Endothelial cell of umbilical vein (primary cell): ENCODE data around the gene CXXC4. TPM values are rescaled to one million over a fixed set of nuclear protein-coding genes. Genes with fewer than 3 reads are reported as not detected.

Source experiments
- BruUV-seq: library from RNA; stranded (reverse); fragments of 400-500 nt; replicated peaks from 2 replicates; lab custom pipeline; 2021; lab: Mats Ljungman, UMichigan
- CTCF ChIA-PET: fragments of 300-600, 350-600 bp; sonication (Branson Sonifier 250); formaldehyde crosslinking; loops from one replicate; lab custom pipeline; 2021; ENCODE audit warnings: antibody characterized with exemption, inconsistent platforms; lab: Charles Lee
- POLR2A ChIA-PET: fragments of 300-600, 350-600 bp; sonication (Branson Sonifier 250); formaldehyde crosslinking; loops from one replicate; lab custom pipeline; 2021; ENCODE audit warnings: antibody characterized with exemption, inconsistent platforms; lab: Charles Lee
- DNase-seq: peaks from one replicate; pipeline ENCODE4 v3.0.0-alpha.2; 2011; ENCODE audit warnings: low read depth, low spot score
- FAIRE-seq: peaks from 2 replicates; lab custom pipeline; 2011; peaks lifted over from hg19 to GRCh38; lab: Jason Lieb, UNC
- H2AFZ ChIP-seq: 2 replicates; pipeline ENCODE4 v1.6.0; 2012; ENCODE audit warnings: low read depth, low read length, control low read depth, inconsistent platforms
- H3K27ac ChIP-seq: 2 replicates; pipeline ENCODE4 v1.5.1; 2011; ENCODE audit warnings: low read depth, mild to moderate bottlenecking, control low read depth, low read length, moderate library complexity; ENCODE audit not compliant: insufficient read depth
- H3K27me3 ChIP-seq, 2 experiments: 2 replicates each; pipeline versions ENCODE4 v1.6.0 to v1.6.1; 2011; ENCODE audit warnings: low read length in 2 of 2, mixed read lengths in 1 of 2; ENCODE audit not compliant: control insufficient read depth in 2 of 2, insufficient read depth in 2 of 2
- H3K36me3 ChIP-seq, 2 experiments: 2 replicates in 1 of 2; 3 replicates in 1 of 2; pipeline ENCODE4 v1.5.1; 2011; ENCODE audit warnings: low read length in 2 of 2, mild to moderate bottlenecking in 1 of 2, moderate library complexity in 1 of 2; ENCODE audit not compliant: control insufficient read depth in 2 of 2, insufficient read depth in 2 of 2; ENCODE audit errors: extremely low read depth in 1 of 2
- H3K4me1 ChIP-seq: 3 replicates; pipeline ENCODE4 v1.5.1; 2011; ENCODE audit warnings: mild to moderate bottlenecking, low read length; ENCODE audit not compliant: control insufficient read depth, insufficient read depth; ENCODE audit errors: extremely low read depth
- H3K4me2 ChIP-seq: 2 replicates; pipeline ENCODE4 v1.6.1; 2011; ENCODE audit warnings: low read length, control low read depth, mixed read lengths; ENCODE audit not compliant: insufficient read depth
- H3K4me3 ChIP-seq, 3 experiments: fragments of 200-600 bp in 1 of 3; sonication (generic), shearing (Covaris generic) in 1 of 3; replicated peaks in 1 of 3; 2 replicates each; pipeline ENCODE4 v1.5.1; 2011 to 2016; ENCODE audit warnings: control low read depth in 3 of 3, low read length in 3 of 3, mild to moderate bottlenecking in 2 of 3, inconsistent platforms in 1 of 3, low read depth in 1 of 3, moderate library complexity in 1 of 3; ENCODE audit not compliant: insufficient read depth in 1 of 3
- H3K79me2 ChIP-seq: 2 replicates; pipeline ENCODE4 v1.6.0; 2012; ENCODE audit warnings: low read length, inconsistent platforms; ENCODE audit not compliant: control insufficient read depth, insufficient read depth
- H3K9ac ChIP-seq: replicated peaks from 2 replicates; pipeline ENCODE3; 2011; ENCODE audit warnings: low read length, control low read depth; ENCODE audit not compliant: insufficient read depth; ENCODE audit errors: extremely low read depth
- H3K9me1 ChIP-seq: replicated peaks from 3 replicates; pipeline ENCODE4 v1.6.0; 2011; ENCODE audit warnings: mild to moderate bottlenecking, low read length; ENCODE audit not compliant: control insufficient read depth, insufficient read depth; ENCODE audit errors: extremely low read depth
- H3K9me3 ChIP-seq: replicated peaks from 2 replicates; pipeline ENCODE4 v1.5.1; 2012; ENCODE audit warnings: low read length, inconsistent platforms; ENCODE audit not compliant: control insufficient read depth, insufficient read depth
- H4K20me1 ChIP-seq: replicated peaks from 2 replicates; pipeline ENCODE3; 2011; ENCODE audit warnings: mild to moderate bottlenecking, low read length; ENCODE audit not compliant: control insufficient read depth, insufficient read depth; ENCODE audit errors: extremely low read depth
- CTCF ChIP-seq, 2 donors: IDR thresholded peaks; 1 replicate in 1 of 2; 2 replicates in 1 of 2; pipeline ENCODE4 v1.5.1; 2011; ENCODE audit warnings: low read length in 2 of 2, mild to moderate bottlenecking in 2 of 2, moderate library complexity in 2 of 2, control low read depth in 1 of 2, inconsistent platforms in 1 of 2, low read depth in 1 of 2; ENCODE audit not compliant: insufficient read depth in 1 of 2; ENCODE audit errors: extremely low read depth in 1 of 2
- EZH2 ChIP-seq: IDR thresholded peaks from 2 replicates; pipeline ENCODE4 v1.6.1; 2012; ENCODE audit warnings: borderline replicate concordance, low read depth, mild to moderate bottlenecking, moderate library complexity, low read length, inconsistent platforms; ENCODE audit not compliant: severe bottlenecking
- FOS ChIP-seq: IDR thresholded peaks from 2 replicates; pipeline ENCODE4 v1.6.1; 2011; ENCODE audit warnings: mild to moderate bottlenecking, low read length, moderate library complexity, borderline replicate concordance; ENCODE audit not compliant: insufficient read depth
- GATA2 ChIP-seq: IDR thresholded peaks from 2 replicates; pipeline ENCODE4 v1.7.0; 2011; ENCODE audit warnings: low read depth, mild to moderate bottlenecking, moderate library complexity, mixed read lengths, low read length; ENCODE audit not compliant: insufficient read length, insufficient read depth
- JUN ChIP-seq: IDR thresholded peaks from 2 replicates; pipeline ENCODE4 v1.6.1; 2011; ENCODE audit warnings: borderline replicate concordance, low read depth; ENCODE audit not compliant: insufficient read length, insufficient read depth
- MAX ChIP-seq: IDR thresholded peaks from 2 replicates; pipeline ENCODE4 v1.6.1; 2011; ENCODE audit not compliant: insufficient read depth, insufficient read length
- MYC ChIP-seq: IDR thresholded peaks from one replicate; pipeline ENCODE4 v1.6.1; 2011; ENCODE audit warnings: mild to moderate bottlenecking, low read depth, low read length
- POLR2A ChIP-seq: IDR thresholded peaks from 2 replicates; pipeline ENCODE4 v1.6.1; 2012; ENCODE audit warnings: low read depth, mild to moderate bottlenecking, control low read depth, low read length
- POLR2AphosphoS5 ChIP-seq: IDR thresholded peaks from 2 replicates; pipeline ENCODE4 v1.6.1; 2012; ENCODE audit warnings: low read depth, mild to moderate bottlenecking, control low read depth, low read length, moderate library complexity; ENCODE audit not compliant: insufficient read depth
- dilution Hi-C: fragments of 300-500 bp; cut with MboI; formaldehyde crosslinking; loops from one replicate; pipeline ENCODE4 v1.15.0; 2019; ENCODE audit warnings: low sequenced_read_pairs; ENCODE audit not compliant: extremely low pct_ligation_motif_present
- intact Hi-C: fragments of 100-400 bp; cut with micrococcal nuclease; formaldehyde crosslinking; loops from one replicate; pipeline ENCODE4 v1.10.0; 2022
- polyA plus RNA-seq, 4 experiments: library from polyadenylated mRNA; depleted of rRNA in 3 of 4; stranded (reverse) in 3 of 4; unstranded in 1 of 4; fragments of >200 nt; gene quantifications; 2 replicates each; pipeline versions ENCODE4 v1.2.1 to v1.2.3, GENCODE V29; 2011 to 2012; ENCODE audit warnings: missing spikeins in 1 of 4
- total RNA-seq: library from RNA; stranded (reverse); gene quantifications from 2 replicates; pipeline ENCODE4 v1.2.3, GENCODE V29; 2021

The CXXC4 gene
- total and polyA plus RNA-seq, 2 donors (not counting 3 experiments of a cell fraction or from before 2014, with no cell fraction given): not detected

- dilution Hi-C loops: no loop called here
- intact Hi-C loops: no loop called here
- no peak overlapping the region for H3K9ac ChIP-seq
These were observed 7.8 kb downstream of the CXXC4 start for GRCh38 chr4:104486716-104487504.

More at GRCh38 chr4:104486716-104487504, 7.8 kb downstream of the CXXC4 start:
- Histone ChIP-seq H3K9me3 (no peaks in the 10 kb centered on the region), H3K27me3 (peaks cover 4 to 13% of the 10 kb centered on the region in 2 experiments), H4K20me1 (no peaks in the 10 kb centered on the region), H3K4me1 (peaks cover 7% of the 10 kb centered on the region), H3K9me1 (no peaks in the 10 kb centered on the region), H3K4me3 (no peak overlapping the region), H3K79me2 (no peaks in the 10 kb centered on the region), H3K27ac (no peak overlapping the region), H3K36me3 (no peaks in the 10 kb centered on the region), H2AFZ (no peak overlapping the region), H3K4me2 (no peak overlapping the region)
- DNase-seq (no peak), FAIRE-seq (no peak)
- ChIA-PET POLR2A (no interaction called here), CTCF (no interaction called here)
- BruUV-seq: no TSS peak
- TF ChIP-seq GATA2: no peak
- no peak for TF ChIP-seq POLR2AphosphoS5
- no peak for TF ChIP-seq FOS
- no peak for TF ChIP-seq POLR2A
- TF ChIP-seq MYC: no peak
- no peak for TF ChIP-seq EZH2
- no peak for TF ChIP-seq CTCF (IDR thresholded peaks at IDR 0.05; ENCODE audit: extremely low read depth in 1 of 2, insufficient read depth in 1 of 2, low read depth in 1 of 2, low read length in 2 of 2)
- TF ChIP-seq JUN: no peak
- no peak for TF ChIP-seq MAX
